Lower leg skin (tissue), 3 donors: ENCODE measurements around the gene CPSF4L.

Source experiments
- POLR2A ChIP-seq, 2 donors: fragments of 450-650 bp; IDR thresholded peaks; one replicate each; pipeline ENCODE4 v1.6.1; 2016 to 2017; ENCODE audit warnings: antibody characterized with exemption in 2 of 2, mild to moderate bottlenecking in 1 of 2, moderate library complexity in 1 of 2
- TF ChIP-seq, protein P1 (sequence below), 3 donors: fragments of 450-650 bp; IDR thresholded peaks; one replicate each; pipeline ENCODE4 v1.5.1; 2016; ENCODE audit warnings: antibody characterized with exemption in 3 of 3, mild to moderate bottlenecking in 3 of 3, moderate library complexity in 2 of 3

- TF ChIP-seq, protein P1, sequence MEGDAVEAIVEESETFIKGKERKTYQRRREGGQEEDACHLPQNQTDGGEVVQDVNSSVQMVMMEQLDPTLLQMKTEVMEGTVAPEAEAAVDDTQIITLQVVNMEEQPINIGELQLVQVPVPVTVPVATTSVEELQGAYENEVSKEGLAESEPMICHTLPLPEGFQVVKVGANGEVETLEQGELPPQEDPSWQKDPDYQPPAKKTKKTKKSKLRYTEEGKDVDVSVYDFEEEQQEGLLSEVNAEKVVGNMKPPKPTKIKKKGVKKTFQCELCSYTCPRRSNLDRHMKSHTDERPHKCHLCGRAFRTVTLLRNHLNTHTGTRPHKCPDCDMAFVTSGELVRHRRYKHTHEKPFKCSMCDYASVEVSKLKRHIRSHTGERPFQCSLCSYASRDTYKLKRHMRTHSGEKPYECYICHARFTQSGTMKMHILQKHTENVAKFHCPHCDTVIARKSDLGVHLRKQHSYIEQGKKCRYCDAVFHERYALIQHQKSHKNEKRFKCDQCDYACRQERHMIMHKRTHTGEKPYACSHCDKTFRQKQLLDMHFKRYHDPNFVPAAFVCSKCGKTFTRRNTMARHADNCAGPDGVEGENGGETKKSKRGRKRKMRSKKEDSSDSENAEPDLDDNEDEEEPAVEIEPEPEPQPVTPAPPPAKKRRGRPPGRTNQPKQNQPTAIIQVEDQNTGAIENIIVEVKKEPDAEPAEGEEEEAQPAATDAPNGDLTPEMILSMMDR (IDR thresholded peaks at IDR 0.05), result no peak
- TF ChIP-seq POLR2A (IDR thresholded peaks at IDR 0.05), result no peak
Measured at GRCh38 chr17:73227944-73228343, 33.7 kb downstream of the CPSF4L start.
